SIG-M5 (cell line): ENCODE data around the gene LRRC74A.

ENCODE experiments used
- DNase-seq: peaks from one replicate; lab custom pipeline; 2025; lab: John Stamatoyannopoulos, UW

LRRC74A gene

GRCh38 chr14:76810525-76810924 lies 15.7 kb upstream of the LRRC74A start:
- no peak for DNase-seq

DNA sequence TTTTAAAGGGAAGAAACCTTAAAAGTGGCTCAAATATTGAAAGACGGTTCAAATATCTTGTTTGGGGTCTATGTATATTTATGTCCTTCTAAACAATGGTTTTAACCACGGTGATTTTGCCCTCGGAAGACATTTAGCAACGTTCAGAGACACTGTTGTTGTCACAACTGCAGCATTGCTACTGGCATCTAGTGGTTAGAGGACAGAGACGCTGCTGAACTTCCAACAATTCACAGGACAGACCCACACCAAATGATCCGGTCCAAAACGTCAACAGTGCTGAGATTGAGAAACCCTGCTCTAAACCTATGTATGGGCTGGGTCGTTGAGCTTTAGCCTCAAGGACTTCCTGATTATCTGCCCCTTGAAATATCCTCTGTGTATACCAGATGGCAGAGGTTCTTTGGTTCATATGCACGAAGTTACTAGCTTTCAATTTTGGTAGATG lies 15.2 kb upstream of the LRRC74A start:
- DNase-seq, result no peak

DNA sequence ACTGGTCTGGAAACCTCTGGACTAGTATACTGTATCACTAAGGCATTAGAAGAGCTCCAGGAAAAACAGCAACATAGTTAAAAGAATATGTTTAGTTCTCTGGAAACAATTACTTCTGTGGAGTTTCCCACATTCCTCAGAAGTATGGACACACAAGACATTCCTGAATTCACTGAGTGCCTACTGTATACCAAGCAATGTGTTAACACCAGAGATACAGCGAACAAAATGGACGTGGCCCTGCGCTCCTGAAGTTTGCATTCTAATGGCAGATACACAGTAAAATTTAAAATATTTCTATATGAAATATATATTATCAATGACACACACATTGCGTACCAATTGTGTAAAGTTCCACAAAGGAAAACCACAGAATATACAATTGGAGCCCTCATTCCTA lies 14.6 kb upstream of the LRRC74A start:
- no peak for DNase-seq

- DNase-seq, result no peak
Measured at GRCh38 chr14:76812093-76812421, 14.2 kb upstream of the LRRC74A start.

DNA sequence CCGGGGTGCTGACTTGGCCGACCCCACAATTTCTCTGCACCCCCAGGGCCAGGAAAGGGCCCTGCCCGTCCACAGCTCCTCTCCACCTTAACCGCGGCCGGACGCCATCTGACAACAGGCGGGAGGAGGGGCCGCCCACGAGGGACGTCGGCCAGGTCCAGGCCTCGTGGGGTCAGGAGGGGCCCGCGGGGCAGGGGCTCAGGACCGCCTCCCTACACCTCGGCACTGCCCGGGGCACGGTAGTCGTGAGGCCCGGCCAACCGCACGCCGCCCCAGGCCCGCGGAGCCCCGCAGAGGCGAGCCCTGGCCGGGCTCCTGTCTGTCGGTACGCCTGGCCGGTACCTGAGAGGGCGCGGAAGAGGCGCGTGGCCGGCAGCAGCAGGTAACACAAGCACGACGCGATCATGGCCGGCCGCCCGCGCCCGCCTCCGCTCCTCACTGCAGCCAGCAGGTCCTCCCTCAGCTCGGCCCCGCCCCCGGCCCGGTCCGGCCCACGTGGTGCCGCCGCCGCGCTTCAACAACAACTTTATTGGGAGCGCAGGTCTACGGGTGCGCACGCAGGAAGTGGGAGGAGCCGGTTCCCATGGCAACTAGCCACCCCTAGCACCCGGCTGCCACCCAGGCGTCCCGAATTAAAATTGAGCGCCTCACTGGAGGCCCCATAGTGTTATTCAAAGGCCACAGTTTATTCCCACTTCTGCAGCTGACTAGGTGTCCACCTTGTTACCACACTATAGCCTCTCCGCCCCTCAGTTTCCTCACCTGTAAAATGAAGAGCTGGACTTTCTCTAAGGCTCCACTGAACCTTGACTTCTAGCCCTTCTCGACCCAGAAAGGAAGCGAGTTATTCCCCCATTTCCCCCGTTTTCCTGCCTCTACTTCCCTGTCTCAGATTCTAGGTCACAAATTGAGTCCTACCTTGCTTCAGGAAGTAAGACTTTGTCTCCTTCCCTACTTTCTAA lies 13.5 kb upstream of the LRRC74A start, which contains the start of gene ANGEL1:
TSS of gene ANGEL1 (minus strand) at position 461 of the 962 bp plus-strand sequence. CDS start at position 406, 55 bp downstream.
- DNase-seq, result peak; percentile 35

GRCh38 chr14:76814726-76815645 lies 11.2 kb upstream of the LRRC74A start:
- DNase-seq, result no peak

DNA sequence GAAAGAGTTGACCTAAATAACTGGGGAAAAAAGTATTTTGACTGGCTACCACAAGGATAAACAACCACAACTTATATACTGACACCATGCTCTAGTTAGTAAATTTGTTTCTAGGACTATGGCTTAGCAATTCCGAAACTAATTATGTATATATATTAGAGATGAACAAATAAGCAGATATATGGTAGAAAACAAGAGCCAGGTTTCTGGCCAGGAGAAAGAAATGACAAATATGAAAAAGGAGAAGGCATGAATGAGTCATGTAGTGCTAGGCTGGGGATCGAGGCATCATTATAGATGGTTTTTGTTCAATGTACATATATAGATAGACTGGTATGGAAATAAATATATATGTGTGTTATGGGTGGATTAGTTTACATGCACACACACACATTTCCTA lies 5.5 kb upstream of the LRRC74A start:
- DNase-seq, result no peak

DNA sequence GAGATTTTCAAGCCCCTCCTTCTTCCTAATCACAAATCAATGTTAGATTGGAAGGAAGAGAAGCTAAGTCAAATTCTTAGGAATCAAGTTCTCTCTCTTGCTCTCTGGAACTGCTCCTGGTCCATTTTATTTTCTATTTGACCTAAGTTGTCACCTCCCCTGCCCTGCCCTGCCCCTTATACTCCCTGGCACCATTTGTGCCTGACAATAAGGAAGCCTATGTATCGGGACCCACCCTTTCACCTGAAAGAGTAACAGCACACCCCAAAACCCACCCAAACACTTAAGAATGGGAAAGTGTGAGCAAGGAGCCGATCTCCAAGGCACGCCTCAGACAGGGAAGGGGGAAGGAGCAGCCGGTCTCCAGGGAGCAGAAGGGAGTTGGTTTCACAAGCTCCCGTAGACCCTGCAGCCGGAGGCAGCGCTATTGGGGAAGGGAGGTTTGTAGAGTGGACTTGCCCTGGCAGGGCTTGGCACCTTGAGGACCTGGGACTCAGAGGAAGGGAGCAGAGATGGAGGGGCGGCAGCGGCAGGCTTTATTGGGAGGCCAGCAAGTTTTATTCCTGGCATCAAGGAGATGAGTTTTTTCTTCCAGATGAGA lies 1.6 kb downstream of the LRRC74A start:
- DNase-seq, result no peak

GRCh38 chr14:76828339-76829012 lies 2.3 kb downstream of the LRRC74A start:
- DNase-seq, result no peak

DNA sequence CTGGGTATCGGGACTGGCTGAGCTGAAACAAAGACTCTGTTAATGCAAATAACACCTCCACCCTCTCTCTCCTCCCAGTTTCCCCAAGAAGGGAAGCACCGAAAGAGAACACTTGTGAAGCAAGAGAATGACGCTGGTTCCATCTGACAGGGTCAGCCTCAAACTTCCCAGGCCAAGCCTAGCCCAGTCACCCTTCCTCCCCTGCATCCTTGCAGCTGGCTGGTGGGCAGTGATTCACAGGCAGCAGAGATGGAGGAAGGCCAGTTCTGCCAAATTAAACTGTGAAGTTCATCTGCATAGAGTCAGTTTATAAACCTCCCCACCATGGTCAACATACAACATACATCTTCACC lies 2.8 kb downstream of the LRRC74A start:
- DNase-seq, result no peak

DNA sequence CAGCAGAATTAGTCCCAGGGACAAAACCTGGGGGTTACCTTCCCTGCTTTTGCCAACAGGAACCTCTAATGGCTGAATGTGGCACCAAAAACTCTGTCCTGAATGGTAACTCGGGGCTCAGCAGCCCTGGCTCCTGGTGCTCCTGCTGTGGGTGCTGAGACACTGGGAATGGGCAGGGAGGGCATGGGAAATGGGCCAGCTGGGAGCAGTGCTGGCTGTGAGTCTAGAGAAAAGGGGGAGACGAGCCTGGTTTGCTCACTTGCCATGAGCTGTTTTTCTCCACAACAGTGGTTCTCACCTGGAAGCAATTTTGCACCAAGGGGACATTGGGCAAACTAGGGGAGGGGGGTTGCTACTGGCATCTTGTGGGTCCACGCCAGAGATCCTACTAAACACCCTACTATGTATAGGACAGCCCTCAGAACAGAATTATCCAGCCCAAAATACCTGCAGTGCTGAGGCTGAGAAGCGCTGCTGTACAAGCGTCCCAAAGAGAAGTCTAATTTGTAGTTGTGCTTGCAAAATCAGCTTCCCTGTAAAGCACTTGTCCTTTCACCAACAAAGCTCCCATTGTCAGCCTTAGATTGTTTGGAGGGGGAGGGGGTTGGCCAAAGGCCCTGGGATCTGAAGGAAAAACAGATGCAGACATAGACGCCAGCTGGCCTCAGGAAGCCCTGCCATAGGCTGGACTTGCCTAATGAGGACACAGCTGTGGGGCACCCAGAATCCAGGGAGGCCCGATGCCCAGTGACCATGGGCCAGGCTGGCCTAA lies 3.6 kb downstream of the LRRC74A start:
- no peak for DNase-seq

DNA sequence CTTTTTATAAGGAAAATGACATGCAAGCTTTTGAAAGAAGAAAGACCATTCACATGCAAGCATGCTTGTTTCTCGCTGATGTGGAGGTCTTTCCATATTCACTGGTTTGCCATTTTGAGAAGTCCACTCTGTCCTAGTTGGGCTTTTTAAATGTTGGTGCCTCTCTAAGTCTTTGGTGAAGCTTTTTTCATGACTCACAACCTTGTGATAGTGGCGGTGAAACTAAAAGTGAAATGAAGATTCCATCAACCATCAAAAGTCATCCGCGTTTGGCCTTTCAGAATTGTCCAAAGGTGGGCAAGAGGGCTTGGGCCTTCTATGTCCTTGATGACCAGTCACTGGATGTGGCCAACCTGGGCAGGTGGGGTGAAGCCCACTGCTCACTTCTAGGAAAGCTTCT lies 4.3 kb downstream of the LRRC74A start:
- no peak for DNase-seq

DNA sequence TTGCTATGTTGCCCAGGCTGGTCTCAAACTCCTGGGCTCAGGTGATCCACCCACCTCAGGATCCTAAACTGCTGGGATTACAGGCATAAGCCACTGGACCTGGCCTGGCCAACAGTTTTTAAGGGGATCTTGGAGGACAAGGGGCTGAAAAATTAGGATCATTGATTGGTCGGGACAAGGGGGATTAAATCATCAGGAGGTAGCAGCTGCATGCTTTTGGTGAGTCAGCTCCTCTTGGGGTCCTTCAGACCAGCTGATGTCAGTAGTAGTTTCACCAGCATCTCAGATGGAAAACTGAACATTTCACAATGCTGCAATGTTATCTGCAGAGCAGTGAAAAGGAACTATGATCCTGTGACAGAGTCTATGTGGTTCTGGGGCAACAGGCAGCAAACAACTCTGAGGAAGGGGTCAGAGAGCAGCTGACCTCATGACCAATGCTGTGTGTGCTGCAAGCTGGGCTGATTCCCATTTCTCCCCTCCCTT lies 6.3 kb downstream of the LRRC74A start:
- no peak for DNase-seq

DNA sequence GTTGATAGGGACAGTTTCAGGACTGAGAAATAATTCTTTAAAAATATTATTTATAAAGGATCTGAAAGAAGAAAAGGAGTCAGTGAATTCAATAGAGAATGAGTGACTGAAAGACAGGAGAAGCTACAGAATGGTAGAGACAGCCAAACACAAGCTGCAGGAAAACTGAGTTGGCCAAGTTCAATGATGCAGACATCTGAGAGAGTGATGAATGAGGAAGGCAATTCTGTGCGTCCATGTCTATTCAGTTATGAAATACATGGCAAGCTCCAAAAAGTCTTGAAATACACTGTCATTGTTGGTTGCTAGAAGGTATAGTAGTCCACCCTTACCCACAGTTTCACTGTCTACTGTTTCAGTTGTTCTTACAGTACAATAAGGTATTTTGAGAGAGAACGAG lies 6.8 kb downstream of the LRRC74A start:
- DNase-seq, result no peak

DNA sequence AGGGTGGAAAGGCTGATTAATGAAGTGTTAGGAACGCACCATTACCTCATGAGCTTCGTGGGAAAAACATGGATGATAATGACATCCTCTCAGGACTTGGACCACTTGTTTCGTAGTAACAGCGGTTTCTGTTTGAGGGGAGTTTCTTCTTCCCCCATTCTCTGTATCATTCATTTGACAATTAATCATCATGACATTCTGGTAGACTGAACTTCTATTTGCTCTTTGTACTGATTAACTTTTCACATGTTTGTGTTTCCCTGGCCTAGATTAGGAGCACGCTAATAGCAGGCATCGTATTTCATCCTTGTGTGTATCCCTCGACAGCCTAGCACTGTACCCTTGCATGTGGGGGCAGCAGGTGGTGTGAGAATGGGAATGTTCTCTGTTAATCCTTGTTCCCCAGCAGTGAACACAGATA lies 8.0 kb downstream of the LRRC74A start:
- DNase-seq, result no peak

DNA sequence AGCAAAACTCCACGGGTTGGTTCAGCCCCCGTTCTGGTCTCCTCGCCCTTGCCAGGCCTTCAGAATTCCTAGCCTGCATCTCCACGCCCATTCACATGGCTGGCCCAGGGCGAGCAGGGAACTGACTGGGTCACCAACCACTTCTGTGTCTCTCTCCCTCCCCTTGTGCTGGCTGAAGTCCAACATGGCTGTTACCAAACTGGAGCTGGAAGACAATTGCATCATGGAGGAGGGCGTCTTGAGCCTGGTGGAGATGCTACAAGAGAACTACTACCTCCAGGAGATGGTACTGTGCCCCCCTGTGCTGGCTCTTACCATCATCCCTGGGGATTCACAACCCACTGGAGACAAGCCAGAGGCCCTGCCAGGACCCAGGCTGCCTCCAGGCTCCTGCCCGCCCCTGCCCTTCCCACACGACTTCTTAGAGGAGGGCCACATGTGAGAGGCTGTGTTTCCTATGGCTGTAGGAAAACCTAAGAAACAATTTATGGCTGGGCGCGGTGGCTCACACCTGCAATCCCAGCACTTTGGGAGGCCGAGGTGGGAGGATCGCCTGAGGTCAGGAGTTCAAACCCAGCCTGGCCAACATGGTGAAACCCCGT lies 9.9 kb downstream of the LRRC74A start:
- DNase-seq, result no peak

DNA sequence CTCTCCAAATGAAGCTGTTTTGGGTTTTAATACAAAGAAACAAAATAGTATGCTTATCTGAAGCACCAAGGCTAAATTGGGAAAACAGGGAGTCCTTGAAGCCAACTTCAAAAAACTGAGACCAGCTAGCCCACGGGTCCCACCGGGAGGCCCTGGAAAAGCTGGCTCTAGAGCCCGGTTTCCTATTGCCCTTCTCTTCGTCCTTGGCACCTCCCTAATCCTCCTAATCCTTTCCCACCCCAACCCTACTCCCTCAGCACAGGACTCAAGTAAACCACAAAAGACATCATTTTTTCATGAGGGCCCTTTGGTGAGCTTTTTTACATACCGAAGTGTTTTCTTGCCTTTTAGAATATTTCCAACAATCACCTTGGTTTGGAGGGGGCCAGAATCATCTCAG lies 11.3 kb downstream of the LRRC74A start:
- DNase-seq, result no peak

GRCh38 chr14:76842414-76842813 lies 16.2 kb downstream of the LRRC74A start:
- no peak for DNase-seq

- no peak for DNase-seq
Measured at GRCh38 chr14:76844223-76844622, 18.0 kb downstream of the LRRC74A start.

GRCh38 chr14:76846331-76847047 lies 20.3 kb downstream of the LRRC74A start:
- DNase-seq, result no peak
